Osteoblast (primary cell): Measurements from ENCODE around the gene CD1B. TPM values are rescaled to one million over a fixed set of nuclear protein-coding genes. Genes with fewer than 3 reads are reported as not detected.

ENCODE experiments used
- total RNA-seq: library from RNA; depleted of rRNA; stranded (reverse); fragments of >200 nt; gene quantifications from 2 replicates; pipeline ENCODE4 v1.2.3, GENCODE V29; 2012

The CD1B gene
- total RNA-seq, 1 donor = not detected

Other genes with a start within 250 kb of the CD1B start
- under 0.01 TPM in 1 of 2 replicates, not detected in the other for gene CD1D, start 150.6 kb downstream of the CD1B start, total RNA-seq
- gene CD1A, start 77.1 kb downstream of the CD1B start, total RNA-seq = not detected in 2 replicates
- gene CD1C, start 41.6 kb downstream of the CD1B start, total RNA-seq = not detected in 2 replicates
- not detected in 2 replicates for gene CD1E, start 22.4 kb upstream of the CD1B start, total RNA-seq
- not detected in 2 replicates for gene OR10T2, start 67.9 kb upstream of the CD1B start, total RNA-seq
- not detected in 2 replicates for gene OR10K2, start 94.7 kb upstream of the CD1B start, total RNA-seq
- gene OR10K1, start 130.3 kb upstream of the CD1B start, total RNA-seq = not detected in 2 replicates
- gene OR10R2, start 140.7 kb upstream of the CD1B start, total RNA-seq = not detected in 2 replicates
- gene OR6Y1, start 222.9 kb upstream of the CD1B start, total RNA-seq = not detected in 2 replicates
- not detected in 2 replicates for gene OR6P1, start 239.0 kb upstream of the CD1B start, total RNA-seq
- not detected in 2 replicates for gene OR10X1, start 248.4 kb upstream of the CD1B start, total RNA-seq